ENCODE data around the gene BORCS6.

The BORCS6 gene

GRCh38 chr17:8142158-8142886 lies 47.7 kb downstream of the BORCS6 start:
- no peak for DNase-seq (ENCODE audit: low read depth in 2 of 2)

GRCh38 chr17:8141741-8142140 lies 48.2 kb downstream of the BORCS6 start:
- DNase-seq (ENCODE audit: low read depth in 2 of 2): no peak

DNA sequence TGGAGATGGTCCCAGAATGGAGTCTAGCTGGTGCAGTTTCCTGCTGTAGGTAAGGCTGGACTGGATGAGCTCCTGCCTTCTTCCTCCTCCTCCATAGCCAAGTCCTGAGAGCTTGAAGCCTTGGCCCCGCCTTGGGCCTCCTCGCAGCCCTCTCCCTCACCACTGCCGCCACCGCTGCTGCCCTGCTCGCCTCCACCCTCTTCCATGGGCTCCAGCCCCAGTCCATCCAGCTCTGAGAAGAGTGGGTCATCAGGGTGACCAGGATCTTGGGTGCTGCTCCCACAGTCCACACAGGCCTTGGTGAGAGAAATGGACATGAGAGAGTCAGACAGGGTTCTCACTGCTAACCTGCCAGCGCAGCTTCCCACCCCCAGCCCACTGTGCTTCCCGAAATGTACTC lies 48.9 kb downstream of the BORCS6 start:
- no peak for DNase-seq (ENCODE audit: low read depth in 2 of 2)

DNA sequence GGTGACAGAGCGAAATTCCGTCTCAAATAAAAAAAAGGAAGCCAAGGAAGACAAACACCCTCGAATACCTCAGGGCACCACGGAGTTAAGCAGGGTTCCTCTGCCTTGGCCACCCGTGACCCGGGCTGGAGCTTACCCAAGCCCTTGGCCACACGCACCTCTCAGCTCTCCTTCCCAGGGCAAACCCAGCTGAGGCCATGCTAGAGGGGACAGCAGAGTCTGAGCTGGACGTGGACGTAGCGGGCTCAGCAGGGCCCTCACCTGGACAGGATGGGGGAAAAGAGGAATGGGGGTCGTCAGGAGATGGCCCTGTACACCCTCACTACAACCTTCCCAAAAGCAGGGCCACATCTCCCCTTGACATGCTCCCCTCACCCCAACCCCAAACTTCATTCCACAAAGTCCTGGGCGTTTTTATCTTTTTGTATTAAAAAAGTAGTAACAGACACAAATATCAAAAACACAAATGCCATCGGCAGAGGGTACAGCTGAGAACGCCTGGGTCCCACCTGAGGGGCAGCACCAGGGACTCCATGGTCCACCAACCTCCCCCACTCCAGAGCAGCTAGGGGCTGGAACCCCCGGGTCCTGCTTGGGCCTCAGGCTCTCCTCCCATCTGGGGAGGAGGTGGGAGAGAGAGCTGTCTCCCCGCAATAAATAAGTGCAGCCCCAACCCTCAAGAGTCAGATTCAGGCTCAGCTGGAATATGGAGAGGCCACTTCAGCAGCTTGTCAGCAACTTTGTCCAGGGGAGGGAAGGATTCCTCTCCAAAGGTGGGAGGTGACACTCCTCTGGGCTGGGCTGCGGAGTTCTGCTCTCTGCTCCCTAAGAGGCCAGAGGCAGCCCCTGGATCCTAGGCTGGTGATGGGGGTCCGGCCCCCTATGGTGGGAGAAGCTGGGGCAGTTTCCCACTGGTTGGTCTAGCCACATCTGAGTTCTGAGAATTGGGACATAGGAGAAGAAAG lies 49.6 kb downstream of the BORCS6 start:
- DNase-seq (ENCODE audit: low read depth in 2 of 2): no peak

GRCh38 chr17:8138672-8139371 lies 51.2 kb downstream of the BORCS6 start:
- DNase-seq (ENCODE audit: low read depth in 2 of 2): peak; percentile 91 to 94

DNA sequence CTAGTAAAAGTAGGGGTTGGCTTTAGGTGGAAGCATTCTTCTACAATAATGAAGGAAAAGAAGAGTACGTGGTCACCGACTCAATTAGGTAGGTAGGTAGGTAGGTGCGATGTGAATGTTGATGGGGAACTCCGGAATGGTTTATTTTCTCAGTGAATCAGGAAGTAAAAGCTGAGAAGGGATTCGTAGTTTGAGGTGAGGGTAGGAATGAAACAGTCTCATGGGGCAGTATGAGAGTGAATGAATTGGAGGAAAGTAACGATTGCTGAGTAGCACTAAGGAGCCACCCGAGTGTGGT lies 51.7 kb downstream of the BORCS6 start:
- no peak for DNase-seq (ENCODE audit: low read depth in 2 of 2)

Measured in stimulated activated CD8-positive, alpha-beta memory T cell treated with anti-CD3 and anti-CD28 coated beads, Interleukin-15, amount 100 ng/mL, for 48 hours (primary cell).